Motor neuron (in vitro differentiated cells): ENCODE measurements around the gene IKZF3. TPM values are rescaled to one million over a fixed set of nuclear protein-coding genes. Genes with fewer than 3 reads are reported as not detected.

ENCODE experiments used
- ATAC-seq, 8 experiments: fragments of 200-7000 bp; cut with Tn5 transposase; replicated peaks in 6 of 8; 2 replicates each; pipeline ENCODE4 v1.8.0; 2021; ENCODE audit warnings: mild to moderate bottlenecking in 8 of 8, moderate library complexity in 8 of 8
- H3K27ac ChIP-seq, 2 donors: fragments of 250-450 bp; sonication (Bioruptor Pico); 2 replicates each; pipeline ENCODE4 v1.9.0; 2021; ENCODE audit warnings: antibody characterized with exemption in 2 of 2, mild to moderate bottlenecking in 2 of 2, moderate library complexity in 1 of 2
- H3K4me1 ChIP-seq, 2 donors: fragments of 250-450 bp; sonication (Bioruptor Pico); replicated peaks in 1 of 2; 2 replicates each; pipeline ENCODE4 v1.6.1; 2021; ENCODE audit warnings: antibody characterized with exemption in 2 of 2, mild to moderate bottlenecking in 2 of 2, moderate library complexity in 1 of 2
- H3K4me3 ChIP-seq, 5 donors: fragments of 250-450 bp; sonication (Bioruptor Pico); 2 replicates each; pipeline ENCODE4 v1.9.0; 2021; ENCODE audit warnings: antibody characterized with exemption in 5 of 5, mild to moderate bottlenecking in 5 of 5, moderate library complexity in 4 of 5
- WGBS, 10 experiments: fragments of 450-650 bp; shearing (Covaris generic); methylation state at CpG; one replicate each; pipeline ENCODE4 v1.0.0; 2022; 5-methylcytosine and 5-hydroxymethylcytosine counted together
- in situ Hi-C, 9 experiments: fragments of 400-800 bp; cut with MboI; loops; one replicate each; pipeline ENCODE4 v1.15.0; 2021; ENCODE audit warnings: low sequenced_read_pairs in 9 of 9, low pct_unique_long_range_greater_than_20kb in 2 of 9; ENCODE audit not compliant: unreplicated experiment in 9 of 9
- total RNA-seq, 8 experiments: library from RNA; unstranded; fragments of 300-600 nt; gene quantifications; 2 replicates each; pipeline versions ENCODE4 v1.2.3 to v1.2.4, GENCODE V29; 2022

Gene IKZF3
- total RNA-seq, 8 experiments from 2014 or later = under 0.01 to 1.7 (median 0.19) TPM; not detected in 1

DNA sequence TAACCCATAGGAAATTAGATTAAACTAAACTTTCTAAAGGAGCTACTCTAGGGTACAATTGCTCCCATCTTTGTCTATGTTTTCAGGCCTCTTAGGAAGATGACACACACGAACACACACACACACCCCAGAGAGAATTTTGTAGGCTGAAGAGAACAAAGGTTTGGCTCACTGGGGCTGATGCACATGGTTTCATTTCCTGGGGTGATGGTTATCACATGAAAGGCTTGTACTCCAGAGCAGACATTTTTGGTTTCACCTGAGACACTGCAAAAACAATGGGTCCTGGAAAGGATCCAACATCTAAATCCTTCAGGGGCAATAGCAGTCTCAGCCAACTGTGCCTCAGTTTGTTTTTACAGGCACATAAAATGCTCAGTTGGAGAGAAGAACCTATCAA, 63.6 kb downstream of the IKZF3 start:
- WGBS, 10 experiments = 0 to 36% (median 0%) methylated on average over 1 of the region's 1 CpG; no CpG with 5 or more reads in 7 of the 10 experiments
- no peak for ATAC-seq
- Histone ChIP-seq H3K4me3 (no peak overlapping the region), H3K27ac (no peak overlapping the region), H3K4me1 (no peaks in the 10 kb centered on the region)
- in situ Hi-C loops = no loop called here

DNA sequence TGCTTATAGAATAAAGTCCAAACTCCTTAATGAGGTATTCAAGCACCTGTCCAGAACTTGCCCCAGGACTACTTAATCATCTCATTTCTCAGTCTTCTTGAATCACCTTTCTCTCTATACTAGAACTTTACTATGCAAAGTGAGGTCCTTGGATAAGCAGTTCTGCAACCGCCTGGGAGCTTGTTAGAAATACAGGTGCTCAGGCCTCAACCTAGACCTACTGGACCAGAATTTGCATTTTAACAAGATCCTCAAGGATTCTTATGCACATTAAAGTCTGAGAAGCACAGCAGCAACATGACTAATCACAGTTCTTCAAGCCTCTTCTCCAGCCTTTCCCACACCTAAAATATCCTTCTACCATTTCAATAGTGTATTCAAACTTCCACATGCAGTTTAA, 64.7 kb downstream of the IKZF3 start:
- no peak overlapping the region for H3K27ac ChIP-seq
- H3K4me3 ChIP-seq = no peak overlapping the region
- WGBS, 10 experiments = 9 to 64% (median 39%) methylated on average over 1 of the region's 1 CpG; no CpG with 5 or more reads in 4 of the 10 experiments
- H3K4me1 ChIP-seq = no peaks in the 10 kb centered on the region
- in situ Hi-C loops = no loop called here
- peak in 2 of 8 experiments; percentile 37 to 50 for ATAC-seq

DNA sequence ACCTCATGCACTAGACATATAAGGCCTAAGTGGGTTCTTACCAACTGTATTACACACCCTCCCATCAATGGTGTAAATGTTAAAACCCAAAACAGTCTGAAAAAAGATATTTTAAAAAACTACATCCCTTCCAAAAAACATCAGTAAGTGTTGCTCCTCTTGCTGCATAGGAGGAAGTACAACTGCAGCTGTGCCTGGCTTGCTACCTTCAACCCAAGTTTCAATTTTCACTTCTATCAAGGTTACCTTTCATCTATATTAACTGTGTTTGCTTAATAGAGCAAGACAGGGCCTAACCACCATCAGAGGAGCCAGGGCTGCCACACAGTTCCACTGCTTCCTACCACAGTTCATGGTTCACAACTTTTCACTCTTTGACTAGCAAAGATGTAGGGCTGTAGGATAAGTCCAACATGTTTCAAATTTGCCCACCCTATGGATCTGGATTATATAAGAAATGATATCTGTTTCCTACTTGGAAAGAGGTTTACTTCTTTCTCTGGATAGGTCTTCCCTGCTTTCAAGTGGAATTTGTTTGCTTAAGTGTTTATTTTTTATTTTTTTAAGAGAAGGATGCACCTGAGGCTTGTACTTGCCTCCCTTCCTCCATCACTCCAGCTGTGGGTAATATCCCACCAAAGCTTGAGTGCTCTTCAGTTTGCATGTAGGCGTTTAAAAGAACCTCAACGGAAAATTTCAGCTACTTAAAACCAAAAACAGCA, 69.7 kb downstream of the IKZF3 start:
- H3K4me1 ChIP-seq = no peaks in the 10 kb centered on the region
- WGBS, 10 experiments = 0 to 100% (median 61%) methylated on average over 1 to 2 of the region's 2 CpGs; no CpG with 5 or more reads in 2 of the 10 experiments
- no peak for ATAC-seq
- no peak overlapping the region for H3K4me3 ChIP-seq
- no peak overlapping the region for H3K27ac ChIP-seq
- in situ Hi-C loops = no loop called here

DNA sequence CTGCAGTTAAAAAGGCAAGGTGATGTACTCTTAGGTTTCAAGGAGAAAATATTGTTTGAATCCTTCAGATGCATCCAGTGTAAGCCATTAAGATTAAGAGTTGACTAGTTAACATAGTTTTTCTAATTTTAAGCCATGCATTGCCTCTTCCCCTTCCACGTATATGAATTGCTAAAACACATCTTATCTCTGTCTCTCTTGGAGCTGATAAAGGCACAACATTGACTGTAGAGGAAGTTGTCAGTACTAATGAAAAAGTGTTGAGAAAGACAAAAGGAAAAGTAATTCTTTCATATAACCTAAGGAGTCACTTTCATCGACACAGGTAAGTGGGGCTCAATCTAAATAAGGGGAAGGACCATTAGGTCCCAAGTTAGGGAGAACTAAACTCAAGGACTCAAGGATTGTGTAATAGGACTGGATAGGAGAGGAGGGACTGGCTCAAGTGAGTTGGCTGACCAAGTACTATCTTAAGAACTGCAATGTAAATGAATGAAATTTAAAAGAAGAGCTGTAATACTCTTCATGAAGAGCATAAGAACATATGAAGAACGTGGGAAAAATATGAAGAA, 70.7 kb downstream of the IKZF3 start:
- 0 to 77% (median 47%) methylated on average over 1 to 3 of the region's 3 CpGs for WGBS, 10 experiments
- in situ Hi-C loops = no loop called here
- Histone ChIP-seq H3K27ac (no peak overlapping the region), H3K4me1 (no peaks in the 10 kb centered on the region), H3K4me3 (no peak overlapping the region)
- ATAC-seq = no peak

DNA sequence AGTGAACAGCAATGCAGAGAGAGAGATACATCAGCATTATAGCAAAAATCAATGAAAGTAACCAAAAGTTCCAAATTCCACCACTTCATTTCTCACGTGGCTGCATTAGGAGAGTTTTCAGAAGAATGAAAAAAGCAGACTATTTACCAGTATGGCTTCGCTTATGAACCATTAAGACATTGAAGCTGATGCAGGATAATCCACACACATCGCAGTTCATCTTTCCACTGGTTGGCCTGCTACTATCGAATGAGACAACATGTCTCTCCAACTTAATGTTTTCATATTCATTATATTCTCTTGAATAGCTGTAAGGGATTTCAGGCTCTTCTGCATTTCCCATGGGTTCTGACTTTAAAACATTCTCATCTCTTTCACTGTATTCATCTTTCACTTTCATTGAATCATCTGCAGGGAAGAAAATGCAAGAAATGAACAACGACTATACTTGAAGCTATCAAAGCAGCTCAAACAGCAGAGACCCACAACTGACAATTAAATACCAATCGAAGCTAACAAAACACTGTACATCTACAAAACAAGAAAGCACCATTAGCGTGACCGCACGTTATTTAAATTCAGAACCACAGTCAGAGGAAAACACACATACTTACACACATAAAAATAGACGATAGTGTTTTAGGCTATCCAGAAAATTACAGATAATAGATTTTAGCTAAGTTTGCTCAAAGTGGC, 71.4 kb downstream of the IKZF3 start:
- in situ Hi-C loops = no loop called here
- Histone ChIP-seq H3K27ac (no peak overlapping the region), H3K4me1 (no peaks in the 10 kb centered on the region), H3K4me3 (no peak overlapping the region)
- WGBS, 10 experiments = 21 to 93% (median 74%) methylated on average over 3 to 10 of the region's 10 CpGs
- ATAC-seq = peak in 1 of 8 experiments; percentile 59

DNA sequence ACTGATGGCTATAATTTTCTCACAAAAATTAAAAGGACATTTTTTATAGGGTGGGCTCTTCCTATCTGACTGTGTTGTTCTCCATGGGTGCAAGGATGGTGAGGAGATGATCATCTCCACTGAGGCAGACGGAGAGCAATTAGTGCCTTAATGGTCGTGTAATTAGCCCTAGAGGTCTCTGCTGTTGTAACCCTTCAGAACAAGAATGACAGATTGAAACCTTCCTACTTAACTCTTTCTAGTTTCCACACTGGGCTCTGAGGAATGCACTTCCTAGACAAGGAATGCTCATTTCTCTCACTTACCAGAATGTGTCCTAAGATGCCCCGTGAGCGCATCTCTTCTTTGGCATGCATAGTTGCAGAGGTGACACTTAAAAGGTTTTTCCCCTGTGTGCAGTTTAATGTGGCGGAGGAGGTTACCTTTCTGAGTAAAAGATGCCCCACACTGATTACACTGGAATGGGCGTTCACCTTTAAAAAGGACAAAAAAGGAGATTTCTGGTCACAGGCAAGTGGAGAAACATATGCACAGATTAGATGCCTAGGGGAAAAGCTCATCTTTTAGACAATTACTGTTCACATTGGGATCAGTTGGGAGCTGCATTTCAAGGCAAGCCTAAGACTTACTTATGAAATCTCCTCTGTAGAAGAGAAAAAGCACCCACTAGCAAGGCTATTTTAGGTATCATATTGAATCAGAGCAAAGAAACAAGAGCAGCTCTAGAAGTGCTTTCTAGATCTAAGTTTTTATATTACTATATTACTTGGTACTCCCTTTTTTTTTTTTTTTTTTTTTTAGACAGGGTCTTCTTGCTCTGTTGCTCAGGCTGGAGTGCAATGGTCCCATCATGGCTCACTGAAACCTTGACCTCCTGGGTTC, 72.8 kb downstream of the IKZF3 start:
- 27 to 78% (median 60%) methylated on average over 1 to 6 of the region's 6 CpGs; no CpG with 5 or more reads in 1 of the 10 experiments for WGBS, 10 experiments
- ATAC-seq = no peak
- Histone ChIP-seq H3K4me3 (no peak overlapping the region), H3K27ac (no peak overlapping the region), H3K4me1 (no peaks in the 10 kb centered on the region)
- in situ Hi-C loops = no loop called here

DNA sequence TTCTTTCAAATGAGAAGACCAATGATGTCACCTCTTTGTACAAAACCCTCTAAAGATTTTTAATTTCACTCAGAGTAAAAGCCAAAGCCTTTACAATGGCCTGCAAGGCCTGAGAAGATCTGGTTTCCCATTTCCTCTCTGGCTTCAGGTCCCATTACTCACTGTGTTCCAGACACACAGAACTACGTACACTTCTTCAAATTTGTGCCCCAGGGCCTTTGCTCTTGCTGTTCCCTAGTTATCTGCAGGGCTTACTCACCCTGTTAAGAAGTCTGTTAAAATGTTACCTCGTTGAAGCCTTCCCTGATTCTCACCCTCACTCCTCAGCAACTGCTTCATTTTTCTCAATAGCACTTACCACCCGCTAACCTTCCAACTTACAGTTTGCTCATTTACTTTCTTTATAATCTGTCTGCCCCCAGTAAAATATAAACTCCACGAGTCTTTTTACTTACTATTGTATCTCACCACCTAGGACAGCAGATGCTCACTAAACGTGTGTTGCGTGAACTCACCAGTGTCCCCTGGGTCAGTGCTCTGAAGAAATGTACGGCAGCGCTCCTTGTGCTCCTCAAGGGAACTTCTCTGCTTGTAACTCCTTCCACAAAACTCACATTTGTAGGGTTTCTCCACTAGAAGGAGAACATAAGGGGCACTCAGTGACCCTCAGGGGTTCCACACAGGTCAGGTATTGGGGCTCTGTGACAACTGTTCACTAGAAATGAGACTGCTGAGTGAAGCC, 76.2 kb downstream of the IKZF3 start:
- Histone ChIP-seq H3K4me1 (no peaks in the 10 kb centered on the region), H3K27ac (no peak overlapping the region), H3K4me3 (no peak overlapping the region)
- ATAC-seq = no peak
- 33 to 100% (median 76%) methylated on average over 3 to 8 of the region's 8 CpGs; no CpG with 5 or more reads in 2 of the 10 experiments for WGBS, 10 experiments
- in situ Hi-C loops = no loop called here

DNA sequence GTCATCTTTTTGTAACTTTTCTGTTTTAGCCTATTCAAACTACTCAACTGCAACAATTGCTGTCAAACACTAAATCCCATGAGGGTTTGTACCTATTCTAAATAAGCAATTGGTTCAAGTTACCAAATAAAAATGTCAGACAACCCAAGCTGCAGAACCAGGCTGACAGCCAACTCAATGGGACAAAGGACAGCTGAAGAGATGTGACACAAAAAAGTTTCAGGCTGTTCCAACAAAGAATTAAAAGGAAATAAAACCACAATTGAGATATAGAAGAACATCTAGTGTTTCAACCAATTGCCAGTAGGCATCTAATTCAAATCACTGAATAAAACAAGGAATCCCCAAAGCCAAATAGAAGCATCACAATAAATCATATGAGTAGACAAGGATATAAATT, 77.1 kb downstream of the IKZF3 start:
- in situ Hi-C loops = no loop called here
- ATAC-seq = no peak
- no peak overlapping the region for H3K4me3 ChIP-seq

DNA sequence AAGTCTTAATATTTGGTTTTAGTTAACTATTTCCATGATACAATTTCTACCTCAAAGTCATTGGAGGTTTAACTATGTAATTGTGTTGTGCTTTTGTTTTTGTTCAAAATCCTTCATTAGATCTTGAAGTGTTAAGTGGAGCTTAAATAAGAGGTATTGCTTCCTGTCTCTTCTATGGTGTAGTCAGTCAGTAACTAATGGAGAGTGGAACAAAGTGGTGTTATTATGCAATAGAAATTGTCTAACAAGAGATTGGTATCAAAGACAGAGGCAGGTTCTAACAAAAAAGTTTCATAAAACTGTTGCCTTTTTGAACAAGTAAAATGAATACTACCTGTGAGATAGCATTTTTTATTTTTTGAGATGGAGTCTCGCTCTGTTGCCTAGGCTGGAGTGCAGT, 81.1 kb downstream of the IKZF3 start:
- no peaks in the 10 kb centered on the region for H3K4me1 ChIP-seq
- in situ Hi-C loops = no loop called here
- no peak for ATAC-seq
- 67 to 86% (median 75%) methylated on average over 1 of the region's 1 CpG; no CpG with 5 or more reads in 6 of the 10 experiments for WGBS, 10 experiments
- no peak overlapping the region for H3K27ac ChIP-seq
- no peak overlapping the region for H3K4me3 ChIP-seq

More for the DNA sequence above, 77.1 kb downstream of the IKZF3 start:
- no peak overlapping the region for H3K27ac ChIP-seq
- H3K4me1 ChIP-seq = no peaks in the 10 kb centered on the region

DNA sequence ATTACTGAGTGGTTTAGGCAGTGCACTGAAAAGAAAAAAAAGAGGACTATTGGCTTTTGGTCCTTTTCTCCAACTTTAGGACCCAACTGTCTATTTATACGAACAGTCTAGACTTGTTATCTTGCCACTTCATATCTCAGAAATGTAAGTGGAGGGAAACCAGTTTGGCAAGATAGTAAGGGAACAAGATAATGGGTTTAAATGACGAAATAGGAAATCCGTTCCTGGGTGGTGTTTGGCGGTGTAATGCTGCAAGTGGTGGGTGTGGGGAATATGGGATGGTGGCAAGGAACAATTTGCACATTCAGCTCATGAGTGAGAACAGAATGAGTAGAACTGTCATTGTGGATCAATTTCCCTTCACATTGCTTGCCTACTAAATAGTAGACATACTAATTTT, 81.6 kb downstream of the IKZF3 start:
- no peak overlapping the region for H3K4me3 ChIP-seq
- no peak overlapping the region for H3K27ac ChIP-seq
- in situ Hi-C loops = no loop called here
- no peak for ATAC-seq
- WGBS, 10 experiments = 25 to 100% (median 75%) methylated on average over 1 to 4 of the region's 4 CpGs; no CpG with 5 or more reads in 3 of the 10 experiments
- H3K4me1 ChIP-seq = no peaks in the 10 kb centered on the region

DNA sequence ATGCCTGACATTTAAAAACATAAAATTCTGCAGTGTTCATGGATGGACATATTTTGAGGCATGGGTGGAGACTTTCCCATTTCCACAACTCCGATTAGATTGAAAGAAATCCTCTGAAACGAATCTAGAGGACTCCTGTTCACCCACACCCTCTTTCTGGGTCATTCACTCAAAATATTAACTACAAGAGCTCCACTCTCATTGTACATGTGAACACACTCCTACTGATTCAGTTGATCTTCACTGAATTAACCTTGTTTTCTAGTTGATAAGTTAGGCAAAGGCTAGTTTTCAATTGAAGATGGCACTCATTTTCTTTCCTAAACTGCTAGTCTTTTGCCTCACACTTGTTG, 82.3 kb downstream of the IKZF3 start:
- H3K4me3 ChIP-seq = no peak overlapping the region
- ATAC-seq = no peak
- WGBS, 10 experiments = 15 to 73% (median 56%) methylated on average over 1 to 2 of the region's 2 CpGs; no CpG with 5 or more reads in 5 of the 10 experiments
- H3K4me1 ChIP-seq = no peaks in the 10 kb centered on the region
- in situ Hi-C loops = no loop called here
- no peak overlapping the region for H3K27ac ChIP-seq

DNA sequence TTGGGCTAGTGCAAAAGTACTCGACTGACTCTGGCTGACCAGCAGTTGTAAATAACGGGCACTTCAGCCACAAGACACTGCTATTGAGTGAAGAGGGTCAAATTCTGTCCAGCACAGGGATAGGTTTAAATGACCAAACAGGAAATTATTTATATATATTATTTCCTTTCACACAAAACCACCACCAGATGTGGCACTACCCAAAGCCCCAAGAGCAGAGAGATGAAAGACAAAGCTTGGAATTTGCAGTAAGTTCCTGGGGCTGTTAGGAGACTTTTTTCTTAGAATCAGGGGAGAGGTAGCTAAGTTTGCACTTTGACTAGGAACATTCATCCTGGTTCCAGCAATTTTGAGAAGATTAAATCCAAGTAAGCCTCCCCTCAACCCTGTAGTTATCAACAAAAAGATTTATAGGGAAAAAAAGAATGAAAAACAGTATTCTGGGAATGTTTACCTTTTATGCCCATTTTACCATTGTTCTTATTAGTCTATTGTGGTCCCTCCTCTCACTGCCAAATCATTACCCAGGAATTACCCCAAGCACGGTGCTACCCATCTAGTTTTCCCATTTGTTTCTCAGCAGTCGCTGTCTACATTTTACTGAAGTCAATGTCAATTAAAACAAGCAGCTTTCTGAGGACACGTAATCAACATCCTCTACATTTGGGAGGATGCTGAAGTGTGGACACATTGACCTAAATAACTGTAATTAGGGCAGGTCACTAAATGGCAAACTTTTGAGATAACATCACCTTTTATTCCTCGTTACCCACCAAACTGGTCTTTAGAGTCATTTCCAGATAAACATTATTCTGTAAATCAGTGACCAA, 82.9 kb downstream of the IKZF3 start:
- in situ Hi-C loops = no loop called here

More for the DNA sequence above, 82.9 kb downstream of the IKZF3 start:
- Histone ChIP-seq H3K4me1 (no peaks in the 10 kb centered on the region), H3K27ac (no peak overlapping the region), H3K4me3 (no peak overlapping the region)
- ATAC-seq = no peak
- WGBS, 10 experiments = 23 to 81% (median 54%) methylated on average over 2 to 6 of the region's 6 CpGs
